Muscle of back (tissue), 11 donors: ENCODE data around the gene C10orf67. TPM values are rescaled to one million over a fixed set of nuclear protein-coding genes. Genes with fewer than 3 reads are reported as not detected.
"Not testable (repeated sequence)": the region's sequence is repeated elsewhere in the genome, so short reads cannot be mapped to it uniquely, and the experiment has no call there.

Source experiments
- DNase-seq, 3 donors: peaks; one replicate each; pipeline versions ENCODE4 v3.0.0 to v3.0.0-alpha.2; 2013
- polyA plus RNA-seq, 10 donors: library from polyadenylated mRNA; unstranded; fragments of 120-200 nt; gene quantifications; one replicate each; pipeline ENCODE4 v1.2.1, GENCODE V29; 2013; ENCODE audit not compliant: insufficient read length in 10 of 10

Gene C10orf67
- polyA plus RNA-seq, 10 donors, result 0.17 to 0.26 (median 0.19) TPM

DNA sequence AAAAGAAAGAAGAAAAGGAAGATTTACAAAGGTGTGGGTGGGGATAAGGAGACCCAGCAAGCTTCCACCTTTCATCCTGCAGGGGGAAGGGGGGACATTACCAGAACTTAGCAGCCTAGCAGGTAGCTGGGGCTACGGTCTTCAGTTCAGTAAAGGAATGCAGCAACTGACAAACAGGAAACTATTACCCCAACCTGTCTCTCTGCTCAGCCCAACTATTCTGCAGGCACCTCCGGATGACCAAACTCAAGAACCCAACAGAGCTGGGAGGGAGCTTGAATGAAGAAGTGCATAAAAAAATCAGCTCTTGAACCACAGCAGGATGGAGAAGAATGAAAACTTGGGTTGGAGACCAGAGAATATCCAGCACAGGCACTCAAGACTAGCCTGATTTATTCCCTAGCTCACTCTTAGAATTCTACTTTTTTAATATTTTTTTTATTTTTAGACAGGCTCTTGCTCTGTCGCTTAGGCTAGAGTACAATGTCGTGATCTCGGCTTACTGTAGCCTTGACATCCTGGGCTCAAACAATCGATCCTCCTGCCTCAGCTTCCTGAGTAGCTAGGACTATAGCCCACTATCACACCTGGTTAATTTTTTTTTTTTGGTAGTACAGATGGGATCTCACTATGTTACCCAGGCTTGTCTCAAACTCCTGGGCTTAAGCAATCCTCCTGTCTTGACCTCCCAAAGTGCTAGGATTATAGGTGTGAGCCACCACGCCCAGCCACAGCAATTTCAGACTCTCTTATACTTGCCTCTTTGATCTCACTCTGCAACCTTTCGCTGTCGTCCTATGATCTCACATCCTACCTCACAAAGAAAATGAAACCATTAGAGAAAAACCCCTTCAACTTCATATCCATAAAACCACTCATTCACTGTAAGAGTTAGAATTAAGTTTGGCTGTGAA is 18.5 kb upstream of the C10orf67 start:
- no peak for DNase-seq

DNA sequence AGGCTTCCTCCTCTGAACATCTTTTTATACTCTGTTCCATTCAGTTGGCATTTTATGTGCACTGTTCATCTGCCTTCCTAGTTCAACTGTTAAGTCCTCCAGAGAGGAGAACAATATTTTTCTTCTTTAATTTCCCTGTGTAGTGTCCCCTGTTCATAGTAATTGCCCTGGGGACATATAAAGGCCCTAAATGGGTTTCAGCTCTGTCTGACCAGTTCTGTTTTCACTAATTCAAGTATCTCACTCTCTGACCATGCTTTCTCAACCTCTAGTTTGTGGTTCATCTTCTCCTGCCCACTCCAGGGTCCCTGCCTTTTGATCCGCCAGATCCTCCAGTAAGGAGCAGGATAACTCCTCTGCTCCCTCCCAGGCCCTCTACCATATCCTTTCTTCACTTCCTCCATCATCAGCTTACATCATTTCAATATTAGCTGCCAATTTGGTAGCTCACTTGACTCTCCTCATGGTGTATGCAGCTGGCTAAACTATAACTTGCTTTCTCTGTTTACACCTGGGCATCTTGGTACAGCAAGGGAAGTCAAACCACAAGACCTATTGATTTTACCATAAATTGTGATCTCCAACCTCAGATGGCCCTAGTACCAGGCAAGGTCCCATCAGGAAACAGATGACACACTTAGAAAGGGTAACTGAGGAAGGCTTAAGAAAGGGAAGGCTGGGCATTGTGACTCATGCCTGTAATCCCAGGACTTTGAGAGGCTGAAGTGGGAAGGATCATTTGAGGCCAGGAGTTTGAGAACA is 17.7 kb upstream of the C10orf67 start:
- no peak for DNase-seq

DNA sequence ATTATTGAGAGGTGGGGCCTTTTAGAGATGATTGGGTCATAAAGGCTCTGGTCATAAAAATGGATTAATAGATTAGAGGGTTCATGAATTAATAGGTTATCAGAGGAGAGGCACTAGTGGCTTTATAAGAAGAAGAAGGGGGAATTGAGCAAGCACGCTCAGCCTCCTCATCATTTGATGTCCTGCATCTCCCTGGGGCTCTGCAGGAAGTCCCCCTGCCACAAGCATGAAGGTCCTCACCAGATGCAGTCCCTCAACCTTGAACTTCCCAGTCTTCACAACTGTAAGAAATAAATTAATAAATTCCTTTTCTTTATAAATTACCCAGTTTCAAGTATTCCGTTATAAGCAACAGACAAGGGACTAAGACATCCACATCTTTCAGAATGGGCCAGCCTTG is 17.1 kb upstream of the C10orf67 start:
- DNase-seq, result no peak

DNA sequence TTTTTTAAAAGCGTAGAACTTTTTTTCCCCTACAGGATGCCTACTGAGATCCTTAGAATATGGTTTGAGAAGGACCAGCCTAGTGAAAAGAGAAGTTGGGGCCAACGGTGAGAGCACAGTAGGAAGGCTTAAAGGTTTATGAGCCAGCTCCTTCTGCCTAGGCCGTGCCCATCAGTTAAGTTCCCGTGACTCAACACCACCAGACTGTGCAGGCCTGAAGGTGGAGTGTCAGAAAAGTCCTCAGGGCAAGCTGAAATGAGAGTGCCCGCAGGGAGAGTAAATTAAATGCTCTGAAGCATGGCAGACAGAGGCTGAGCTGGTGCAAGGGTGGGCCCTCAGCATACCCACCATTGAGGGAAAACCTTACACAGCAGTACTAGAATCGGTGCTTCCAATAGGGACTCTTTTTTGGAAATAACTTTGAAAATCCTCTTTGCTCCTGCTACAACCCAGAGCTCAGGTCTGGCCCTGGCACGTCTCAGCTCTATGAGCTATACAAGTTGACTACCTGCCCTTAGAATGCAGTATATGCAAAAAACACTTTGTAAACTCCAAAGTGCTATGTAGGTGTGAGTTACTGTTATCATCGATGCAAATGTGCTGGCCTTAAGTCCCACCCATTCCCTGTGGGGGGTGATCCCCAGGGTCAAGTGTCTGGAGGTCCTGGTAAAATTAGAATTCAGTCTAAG is 15.2 kb upstream of the C10orf67 start:
- DNase-seq, result no peak

DNA sequence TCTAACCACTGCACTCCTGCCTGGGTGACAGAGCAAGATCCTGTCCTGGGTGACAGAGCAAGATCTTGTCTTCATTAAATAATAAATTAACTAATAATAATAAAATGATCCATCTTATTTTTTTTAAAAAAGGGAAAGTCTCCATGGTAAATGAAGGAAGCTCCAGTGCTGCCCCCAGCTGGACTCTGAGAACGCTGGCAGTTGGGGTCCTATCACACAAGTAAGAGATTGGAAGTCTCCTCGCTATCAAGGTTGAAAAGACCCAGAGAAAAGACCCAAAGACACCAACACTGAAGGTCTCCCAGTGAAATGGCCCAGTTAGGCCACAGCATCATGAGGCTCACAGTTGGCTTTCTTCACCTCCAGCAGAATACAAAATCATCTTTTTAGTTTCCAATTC is 13.8 kb upstream of the C10orf67 start:
- DNase-seq, result no peak

DNA sequence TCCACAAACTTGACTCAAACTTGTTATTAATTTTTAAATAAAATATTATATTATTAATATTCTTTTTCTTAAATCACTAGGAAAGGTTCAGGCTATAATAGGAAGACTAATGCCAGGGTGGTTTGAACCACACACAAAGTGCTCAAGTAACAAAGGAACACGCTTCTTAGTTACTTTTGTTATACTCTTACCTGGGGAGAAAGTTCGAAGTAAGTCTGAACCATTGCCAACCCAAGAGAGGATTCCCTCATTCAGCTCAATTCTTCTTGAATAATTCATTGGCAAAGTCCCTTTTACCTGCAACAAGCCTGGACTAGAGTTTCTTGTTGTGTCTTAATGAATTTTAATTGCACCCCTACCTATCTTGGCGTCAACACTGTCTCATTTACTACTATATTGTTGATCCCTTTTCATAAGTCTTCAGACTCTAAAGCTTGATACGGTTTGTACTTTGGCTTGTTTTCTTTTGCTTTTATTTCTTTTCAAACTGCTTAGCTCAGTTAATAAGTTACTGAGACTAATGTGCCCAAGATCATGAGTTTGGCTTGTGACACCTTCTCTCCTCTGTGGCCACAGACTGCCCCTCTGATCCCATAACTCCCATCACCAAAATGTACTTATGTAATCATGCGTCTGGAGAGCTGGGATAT is 10.2 kb upstream of the C10orf67 start:
- no peak for DNase-seq

DNA sequence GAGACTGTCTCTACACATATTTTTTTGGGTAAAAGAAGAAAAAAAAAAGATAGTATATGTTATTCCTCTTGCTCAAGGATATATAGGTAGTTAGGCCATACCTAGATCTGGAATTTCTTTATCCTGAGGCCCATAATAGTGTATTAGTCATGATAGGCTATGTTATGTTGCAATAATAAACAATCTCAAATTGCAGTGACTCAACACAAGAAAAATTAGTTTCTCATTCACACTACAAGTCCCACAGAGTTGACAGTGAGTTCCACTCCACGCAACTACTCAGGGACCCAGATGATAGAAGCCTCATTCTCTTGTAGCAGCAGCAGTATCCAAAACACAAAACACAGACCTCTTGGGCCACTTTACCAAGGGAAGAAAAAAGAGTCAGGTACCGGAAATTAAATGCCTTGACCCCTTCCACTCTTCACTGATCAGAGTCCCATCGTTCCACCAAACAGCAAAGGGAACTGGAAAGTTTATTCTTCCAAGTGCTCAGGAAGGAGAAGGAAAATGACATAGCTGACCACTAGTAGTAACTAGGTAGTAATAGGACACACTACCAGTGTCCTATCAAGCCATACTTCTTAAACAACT is 7.4 kb upstream of the C10orf67 start:
- DNase-seq, result peak in 1 of 3 donors; percentile 44

DNA sequence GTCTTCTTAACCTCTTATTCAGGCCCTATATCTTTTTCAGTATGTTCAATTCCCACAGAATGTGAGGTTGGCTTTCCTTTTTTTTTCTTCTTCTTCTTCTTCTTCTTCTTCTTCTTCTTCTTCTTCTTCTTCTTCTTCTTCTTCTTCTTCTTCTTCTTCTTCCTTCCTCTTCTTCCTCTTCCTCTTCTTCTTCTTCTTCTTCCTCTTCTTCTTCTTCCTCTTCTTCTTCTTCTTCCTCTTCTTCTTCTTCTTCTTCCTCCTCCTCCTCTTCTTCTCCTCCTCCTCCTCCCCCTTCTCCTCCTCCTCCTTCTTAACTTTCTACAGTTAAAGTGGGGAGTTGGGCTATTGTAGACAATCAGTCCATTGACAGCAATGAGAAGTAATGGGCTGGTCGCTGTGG is 6.1 kb upstream of the C10orf67 start:
- DNase-seq, result not testable (repeated sequence)

DNA sequence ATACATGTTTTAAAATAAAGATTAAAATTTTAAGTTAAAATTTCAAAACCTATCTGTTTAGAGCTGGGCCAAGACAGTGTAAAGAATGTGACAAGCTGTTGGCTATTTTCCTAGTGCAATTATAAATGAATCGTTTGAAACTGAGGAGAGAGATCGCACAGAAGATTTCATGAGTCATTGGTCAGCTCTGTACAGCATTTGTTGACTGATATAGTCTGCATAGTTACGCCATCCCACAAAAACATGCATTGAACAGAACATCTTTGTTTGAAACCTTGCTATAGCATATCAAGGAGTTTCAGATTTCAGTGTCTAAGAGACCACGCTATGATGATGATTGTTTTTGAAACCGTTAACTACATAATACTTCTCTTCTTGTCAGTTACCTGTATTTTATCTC is 1.3 kb upstream of the C10orf67 start:
- DNase-seq, result peak in 1 of 3 donors; percentile 81

DNA sequence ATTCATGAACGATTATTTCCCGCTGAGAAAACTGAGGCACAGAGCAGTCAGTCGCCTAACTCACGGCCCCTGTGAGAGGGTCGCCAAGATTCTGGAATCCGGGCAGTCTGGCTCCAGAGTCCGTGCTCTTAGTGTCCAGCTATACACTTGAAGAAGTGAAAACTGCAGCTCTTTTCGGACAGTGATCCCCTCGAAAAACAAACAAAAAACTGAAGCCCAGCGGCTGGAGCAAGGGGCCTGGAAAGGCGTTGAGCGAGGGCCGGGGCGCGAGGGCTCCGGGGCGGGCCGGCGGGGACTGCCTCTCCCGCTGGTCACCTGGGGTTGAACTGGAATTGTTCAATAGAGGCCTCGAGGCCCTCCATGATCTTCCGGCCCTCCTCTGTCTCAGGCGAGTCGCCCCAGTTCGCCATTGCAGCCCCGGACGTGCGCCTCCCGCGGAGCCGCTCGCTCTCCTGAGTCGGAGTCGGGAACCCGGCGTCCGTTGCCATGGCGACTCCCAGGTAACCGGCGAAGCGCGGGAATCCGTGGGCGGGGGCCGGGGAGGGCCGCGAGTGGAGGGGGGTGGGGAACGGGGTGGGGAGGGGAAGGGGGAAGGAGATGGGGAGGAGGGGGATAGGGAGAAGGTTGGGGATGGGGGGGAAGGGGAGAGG is 881 bp downstream of the C10orf67 start:
- DNase-seq, result peak; percentile 39 to 66 (median 40)

DNA sequence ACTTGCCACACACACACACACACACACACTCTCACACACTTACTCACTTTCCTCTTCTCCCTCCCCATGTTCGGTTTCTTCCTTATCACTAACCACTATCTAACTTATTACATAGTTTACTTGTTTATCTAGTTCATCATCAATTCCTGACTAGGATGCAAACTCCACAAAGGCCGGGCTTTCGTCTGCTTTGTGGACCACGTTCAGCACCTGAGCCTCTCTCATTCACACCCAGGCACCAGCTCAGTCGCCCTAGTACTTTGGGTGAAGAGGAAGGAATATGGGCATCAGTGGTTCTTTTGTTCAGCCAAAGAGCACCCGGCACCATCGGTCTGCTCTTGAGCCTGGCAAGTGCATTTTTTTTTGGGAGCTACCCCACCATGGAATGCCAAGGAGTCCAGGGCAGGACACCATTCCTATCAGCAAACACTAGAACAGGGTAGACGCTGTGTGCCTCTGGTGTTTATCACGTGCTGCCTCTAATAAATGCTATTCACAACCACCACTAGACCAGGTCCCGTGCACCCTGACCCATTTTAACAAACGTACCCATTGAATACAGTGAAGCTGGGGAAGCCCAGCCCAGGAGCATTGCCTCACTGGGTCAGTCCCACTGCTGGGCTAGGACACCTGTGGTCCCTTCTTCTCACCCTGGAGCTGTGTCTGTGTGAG is 2.2 kb downstream of the C10orf67 start:
- no peak for DNase-seq

DNA sequence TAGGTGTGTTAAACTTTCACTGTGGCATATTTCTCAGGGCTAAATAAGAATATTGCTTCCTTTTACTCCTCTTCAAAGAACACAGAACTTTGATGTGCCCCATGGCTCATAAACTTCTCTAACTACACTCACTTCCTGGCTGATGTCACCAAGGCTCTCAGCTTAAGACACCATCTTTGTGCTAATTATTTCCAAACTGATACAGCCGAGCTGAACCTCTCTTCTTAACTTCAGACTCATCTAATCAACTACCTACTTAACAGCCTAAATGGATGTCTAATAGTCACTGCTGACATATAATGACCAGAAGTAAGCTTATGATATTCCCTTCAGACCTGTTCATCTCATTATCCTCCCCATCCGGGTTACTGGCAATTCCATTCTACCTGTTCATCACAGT is 3.6 kb downstream of the C10orf67 start:
- no peak for DNase-seq

DNA sequence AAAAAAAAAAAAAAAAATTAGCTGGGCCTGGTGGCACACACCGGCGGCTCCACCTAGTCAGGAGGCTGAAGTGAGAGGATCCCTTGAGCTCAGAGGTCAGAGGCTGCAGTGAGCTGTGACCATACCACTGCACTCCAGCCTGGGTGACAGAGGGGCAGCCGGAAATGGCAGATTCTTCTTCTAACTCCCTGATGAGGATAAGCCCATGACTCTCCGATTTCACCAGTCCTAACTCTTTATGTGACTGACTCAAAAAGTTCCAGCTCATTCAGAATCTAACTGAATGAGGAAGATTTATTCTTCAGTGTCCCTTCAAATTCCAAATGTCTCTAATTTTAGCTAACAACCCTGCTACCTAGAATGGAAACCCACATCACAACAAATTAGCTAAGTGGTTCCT is 4.2 kb downstream of the C10orf67 start:
- DNase-seq, result no peak

DNA sequence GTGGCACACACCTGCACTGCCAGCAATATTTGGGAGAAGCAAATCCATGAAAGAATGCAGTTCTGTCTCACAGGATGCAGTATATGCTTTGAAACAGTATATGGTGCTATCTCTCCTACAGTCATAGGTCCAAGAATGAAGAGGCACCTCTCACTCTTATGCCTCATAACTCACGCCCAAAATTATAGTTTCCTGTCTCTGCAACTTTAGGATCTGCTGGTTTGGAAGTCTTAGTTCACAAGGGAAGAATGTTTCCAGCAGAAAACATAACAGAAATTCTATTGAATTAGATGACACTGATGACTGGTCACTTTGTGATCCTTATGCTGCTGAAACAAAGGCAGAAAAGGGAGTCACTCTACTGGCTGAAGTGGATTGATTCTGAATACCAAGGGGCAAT is 5.7 kb downstream of the C10orf67 start:
- DNase-seq, result no peak

DNA sequence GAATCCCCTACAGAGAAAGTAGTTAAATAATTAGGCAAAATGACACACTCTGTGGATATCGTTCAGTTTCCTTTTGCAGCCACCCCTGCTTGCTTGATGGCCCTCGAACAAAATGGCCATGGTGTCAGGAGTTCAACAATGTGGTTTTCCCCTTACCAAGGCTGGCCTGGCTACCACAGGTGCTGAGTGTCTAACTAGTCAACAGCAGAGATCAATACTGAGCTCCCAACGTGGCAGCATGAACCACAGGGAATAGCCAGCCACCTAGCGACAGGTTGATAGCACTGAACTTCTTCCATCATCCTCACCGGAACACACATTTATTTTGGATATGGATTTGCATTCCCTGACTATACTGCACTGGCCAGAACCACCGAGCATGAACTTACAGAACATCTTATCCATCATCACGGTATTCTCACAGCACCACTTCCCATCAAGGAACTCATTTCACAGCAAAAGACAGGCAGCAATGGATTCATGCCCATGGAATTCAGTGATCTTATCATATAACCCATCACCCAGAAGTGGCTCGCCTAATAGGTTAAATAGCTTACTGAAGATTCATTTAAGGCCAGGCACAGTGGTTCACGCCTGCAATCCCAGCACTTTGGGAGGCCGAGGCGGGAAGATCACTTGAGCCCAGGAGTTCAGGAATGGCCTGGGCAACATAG is 6.3 kb downstream of the C10orf67 start:
- DNase-seq, result peak in 1 of 3 donors; percentile 73

DNA sequence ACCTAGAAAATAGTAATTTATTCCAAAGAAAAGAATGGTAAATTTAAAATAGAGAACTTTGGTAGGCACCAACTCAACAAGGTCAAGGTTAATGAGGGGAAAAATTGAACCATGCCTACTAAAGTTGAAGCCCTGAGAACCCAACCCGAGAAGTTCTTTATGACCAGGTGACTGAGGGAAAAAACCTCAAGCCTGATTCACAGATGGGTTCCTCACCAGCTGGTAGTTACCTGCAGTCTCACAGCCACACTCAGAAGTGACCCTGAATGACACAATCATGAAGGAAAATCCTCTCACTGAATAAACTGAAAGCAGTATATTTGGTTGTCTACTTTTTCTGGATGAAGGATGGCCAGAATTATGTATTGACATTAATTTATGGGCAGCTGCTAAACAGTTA is 7.0 kb downstream of the C10orf67 start:
- DNase-seq, result no peak

DNA sequence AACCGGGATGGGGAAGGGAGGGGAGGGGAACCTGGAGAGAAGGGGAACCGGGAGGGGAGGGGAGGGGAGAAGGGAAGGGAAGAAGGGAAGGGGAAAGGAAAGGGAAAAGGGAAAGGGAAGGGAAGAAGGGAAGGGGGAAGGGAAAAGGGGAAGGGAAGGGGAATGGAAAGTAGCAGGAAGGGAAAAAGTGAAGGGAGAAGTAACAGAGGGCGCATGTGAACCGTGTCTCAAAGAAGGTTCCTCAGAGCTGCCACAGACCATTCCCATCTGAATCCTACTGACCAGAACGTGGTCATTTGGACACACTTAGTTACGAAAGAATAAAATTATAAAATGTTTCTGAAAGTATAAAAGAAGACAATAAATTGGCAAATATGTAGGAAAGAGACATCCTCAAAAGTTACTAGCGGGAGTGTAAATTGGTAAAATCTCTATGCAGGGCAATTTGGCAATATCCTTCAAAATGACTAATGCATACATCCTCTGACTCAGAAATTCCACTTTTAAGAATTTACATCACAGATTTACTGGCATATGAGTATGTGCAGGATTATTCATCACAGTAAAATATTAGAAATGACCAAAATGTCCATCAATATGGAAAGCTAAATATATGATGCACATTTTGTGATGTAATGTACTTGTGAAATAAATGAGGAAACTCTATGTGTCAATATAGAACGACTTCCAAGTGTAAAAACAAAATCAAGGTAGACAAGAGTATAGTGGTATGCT is 12.9 kb downstream of the C10orf67 start:
- peak in 1 of 3 donors; percentile 83 for DNase-seq

DNA sequence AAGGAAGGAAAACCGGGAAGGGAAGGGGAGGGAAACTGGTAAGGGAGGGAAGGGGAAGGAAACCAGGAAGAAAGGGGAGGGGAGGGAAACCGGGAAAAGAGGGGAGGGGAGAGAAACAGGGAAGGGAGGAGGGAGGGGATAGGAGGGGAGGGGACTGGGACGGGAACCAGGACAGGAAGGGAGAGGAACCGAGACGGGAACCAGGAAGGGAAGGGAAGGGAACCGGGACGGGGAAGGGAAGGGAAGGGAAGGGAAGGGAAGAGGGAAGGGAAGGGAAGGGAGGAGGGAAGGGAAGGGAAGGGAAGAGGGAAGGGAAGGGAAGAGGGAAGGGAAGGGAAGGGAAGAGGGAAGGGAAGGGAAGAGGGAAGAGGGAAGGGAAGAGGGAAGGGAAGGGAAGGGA is 13.6 kb downstream of the C10orf67 start:
- DNase-seq, result no peak
